ENCODE measurements around the gene ZNF334.

The ZNF334 gene

GRCh38 chr20:46484954-46485353 is 28.4 kb downstream of the ZNF334 start:
- Mint-ChIP-seq H3K36me3 (ENCODE audit: low read depth) (no peaks in the 10 kb centered on the region), H3K27me3 (peaks cover 75% of the 10 kb centered on the region), H3K27ac (no peak overlapping the region), H3K4me3 (no peak overlapping the region), H3K9me3 (no peaks in the 10 kb centered on the region), H3K4me1 (ENCODE audit: low read depth) (peaks cover 3% of the 10 kb centered on the region)
- no peak for DNase-seq

GRCh38 chr20:46483879-46484278 is 29.5 kb downstream of the ZNF334 start:
- Mint-ChIP-seq H3K27ac (no peak overlapping the region), H3K4me1 (ENCODE audit: low read depth) (peaks cover 3% of the 10 kb centered on the region), H3K9me3 (no peaks in the 10 kb centered on the region), H3K4me3 (no peak overlapping the region), H3K27me3 (peaks cover 67% of the 10 kb centered on the region), H3K36me3 (ENCODE audit: low read depth) (no peaks in the 10 kb centered on the region)
- DNase-seq = no peak

GRCh38 chr20:46482864-46483263 is 30.5 kb downstream of the ZNF334 start:
- no peak overlapping the region for H3K27ac Mint-ChIP-seq
- no peak for DNase-seq
- no peak overlapping the region for H3K4me3 Mint-ChIP-seq
- H3K36me3 Mint-ChIP-seq (ENCODE audit: low read depth) = no peaks in the 10 kb centered on the region
- H3K4me1 Mint-ChIP-seq (ENCODE audit: low read depth) = peaks cover 3% of the 10 kb centered on the region
- H3K27me3 Mint-ChIP-seq = peaks cover 68% of the 10 kb centered on the region
- no peaks in the 10 kb centered on the region for H3K9me3 Mint-ChIP-seq

- H3K9me3 Mint-ChIP-seq = no peaks in the 10 kb centered on the region
- DNase-seq = no peak
- H3K4me1 Mint-ChIP-seq (ENCODE audit: low read depth) = no peaks in the 10 kb centered on the region
- H3K27ac Mint-ChIP-seq = no peak overlapping the region
- H3K27me3 Mint-ChIP-seq = peaks cover 62% of the 10 kb centered on the region
- H3K4me3 Mint-ChIP-seq = no peak overlapping the region
- H3K36me3 Mint-ChIP-seq (ENCODE audit: low read depth) = no peaks in the 10 kb centered on the region
Measured at GRCh38 chr20:46477640-46478039, 35.7 kb downstream of the ZNF334 start.

- peaks cover 66% of the 10 kb centered on the region for H3K27me3 Mint-ChIP-seq
- H3K36me3 Mint-ChIP-seq (ENCODE audit: low read depth) = no peaks in the 10 kb centered on the region
- H3K27ac Mint-ChIP-seq = no peak overlapping the region
- H3K9me3 Mint-ChIP-seq = no peaks in the 10 kb centered on the region
- H3K4me3 Mint-ChIP-seq = no peak overlapping the region
- no peak for DNase-seq
- no peaks in the 10 kb centered on the region for H3K4me1 Mint-ChIP-seq (ENCODE audit: low read depth)
Measured at GRCh38 chr20:46477225-46477624, 36.1 kb downstream of the ZNF334 start.

DNA sequence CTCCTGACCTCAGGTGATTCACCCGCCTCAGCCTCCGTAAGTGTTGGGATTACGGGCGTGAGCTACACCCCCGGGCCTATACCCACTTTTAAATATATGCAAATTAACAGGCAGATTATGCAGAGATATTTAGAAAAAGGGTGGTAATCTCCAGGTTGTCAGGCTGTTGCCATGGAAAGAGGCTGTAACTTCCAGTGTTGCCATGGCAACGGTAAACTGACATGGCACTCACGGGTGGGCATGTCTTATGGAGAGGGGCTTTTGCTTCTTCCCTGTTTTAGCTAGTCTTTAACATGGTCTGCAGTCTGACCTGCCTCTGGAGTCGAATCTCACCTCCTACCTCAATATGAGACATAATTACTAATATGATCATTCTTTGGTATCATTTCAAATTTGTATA is 44.9 kb downstream of the ZNF334 start:
- H3K27ac Mint-ChIP-seq = no peak overlapping the region
- H3K36me3 Mint-ChIP-seq (ENCODE audit: low read depth) = no peaks in the 10 kb centered on the region
- DNase-seq = no peak
- peaks cover 35% of the 10 kb centered on the region for H3K27me3 Mint-ChIP-seq
- H3K4me1 Mint-ChIP-seq (ENCODE audit: low read depth) = no peaks in the 10 kb centered on the region
- no peak overlapping the region for H3K4me3 Mint-ChIP-seq
- no peaks in the 10 kb centered on the region for H3K9me3 Mint-ChIP-seq

DNA sequence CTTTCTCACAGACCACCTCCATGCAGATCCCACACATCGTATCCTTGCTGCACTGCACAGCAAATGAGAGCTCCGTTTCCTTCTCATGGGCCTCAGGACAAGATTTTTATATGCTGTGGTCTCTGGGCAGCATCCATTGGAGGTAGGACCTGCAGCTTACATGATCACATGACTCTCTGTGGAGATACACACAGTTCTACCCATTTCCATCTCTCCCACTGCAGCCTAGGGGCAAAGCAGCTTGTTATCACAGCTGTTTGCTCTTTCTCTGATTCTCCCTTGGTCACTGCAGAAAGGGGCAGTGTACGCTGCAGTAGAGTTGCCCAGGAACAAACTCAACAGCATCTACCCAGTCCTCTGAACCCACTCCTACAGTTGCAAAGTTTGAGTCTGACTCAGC is 48.9 kb downstream of the ZNF334 start:
- no peak overlapping the region for H3K27ac Mint-ChIP-seq
- no peak for DNase-seq
- no peaks in the 10 kb centered on the region for H3K9me3 Mint-ChIP-seq
- H3K36me3 Mint-ChIP-seq (ENCODE audit: low read depth) = no peaks in the 10 kb centered on the region
- peaks cover 18% of the 10 kb centered on the region for H3K27me3 Mint-ChIP-seq
- no peak overlapping the region for H3K4me3 Mint-ChIP-seq
- H3K4me1 Mint-ChIP-seq (ENCODE audit: low read depth) = no peaks in the 10 kb centered on the region

DNA sequence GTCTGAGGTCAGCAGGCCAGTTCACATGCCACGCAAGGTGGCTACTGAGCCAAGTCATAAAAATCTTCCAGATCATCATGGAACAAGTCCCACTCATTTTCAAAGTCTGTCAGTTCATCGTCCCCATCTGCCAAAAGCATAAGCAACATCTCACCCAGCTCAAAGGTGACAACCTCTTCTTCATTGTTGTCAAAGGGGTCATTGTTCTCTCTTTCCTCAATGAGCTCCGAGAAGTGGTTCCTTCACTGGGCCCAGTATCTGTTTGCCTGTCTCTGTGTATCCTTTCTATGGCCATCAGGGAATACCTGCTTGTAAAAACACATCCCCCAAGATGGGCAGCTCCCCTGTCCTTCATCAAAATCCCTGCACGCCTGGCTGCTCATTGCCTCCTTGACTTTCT is 49.5 kb downstream of the ZNF334 start:
- Mint-ChIP-seq H3K36me3 (ENCODE audit: low read depth) (no peaks in the 10 kb centered on the region), H3K4me1 (ENCODE audit: low read depth) (peaks cover 3% of the 10 kb centered on the region), H3K9me3 (no peaks in the 10 kb centered on the region), H3K27me3 (peaks cover 24% of the 10 kb centered on the region), H3K27ac (no peak overlapping the region), H3K4me3 (no peak overlapping the region)
- no peak for DNase-seq

GRCh38 chr20:46461808-46462207 is 51.6 kb downstream of the ZNF334 start:
- no peak for DNase-seq
- H3K4me3 Mint-ChIP-seq = no peak overlapping the region
- peaks cover 43% of the 10 kb centered on the region for H3K27me3 Mint-ChIP-seq
- H3K9me3 Mint-ChIP-seq = peaks cover 6% of the 10 kb centered on the region
- H3K36me3 Mint-ChIP-seq (ENCODE audit: low read depth) = peaks cover 2% of the 10 kb centered on the region
- H3K27ac Mint-ChIP-seq = no peak overlapping the region
- peaks cover 3% of the 10 kb centered on the region for H3K4me1 Mint-ChIP-seq (ENCODE audit: low read depth)

- DNase-seq = peak; percentile 37
- Mint-ChIP-seq H3K36me3 (ENCODE audit: low read depth) (peaks cover 5% of the 10 kb centered on the region), H3K27me3 (peaks cover 58% of the 10 kb centered on the region), H3K9me3 (peaks cover 20% of the 10 kb centered on the region), H3K4me3 (peak overlapping the region; percentile 12), H3K4me1 (ENCODE audit: low read depth) (peaks cover 3% of the 10 kb centered on the region), H3K27ac (no peak overlapping the region)
Measured at GRCh38 chr20:46458866-46459750, 54.3 kb downstream of the ZNF334 start.

DNA sequence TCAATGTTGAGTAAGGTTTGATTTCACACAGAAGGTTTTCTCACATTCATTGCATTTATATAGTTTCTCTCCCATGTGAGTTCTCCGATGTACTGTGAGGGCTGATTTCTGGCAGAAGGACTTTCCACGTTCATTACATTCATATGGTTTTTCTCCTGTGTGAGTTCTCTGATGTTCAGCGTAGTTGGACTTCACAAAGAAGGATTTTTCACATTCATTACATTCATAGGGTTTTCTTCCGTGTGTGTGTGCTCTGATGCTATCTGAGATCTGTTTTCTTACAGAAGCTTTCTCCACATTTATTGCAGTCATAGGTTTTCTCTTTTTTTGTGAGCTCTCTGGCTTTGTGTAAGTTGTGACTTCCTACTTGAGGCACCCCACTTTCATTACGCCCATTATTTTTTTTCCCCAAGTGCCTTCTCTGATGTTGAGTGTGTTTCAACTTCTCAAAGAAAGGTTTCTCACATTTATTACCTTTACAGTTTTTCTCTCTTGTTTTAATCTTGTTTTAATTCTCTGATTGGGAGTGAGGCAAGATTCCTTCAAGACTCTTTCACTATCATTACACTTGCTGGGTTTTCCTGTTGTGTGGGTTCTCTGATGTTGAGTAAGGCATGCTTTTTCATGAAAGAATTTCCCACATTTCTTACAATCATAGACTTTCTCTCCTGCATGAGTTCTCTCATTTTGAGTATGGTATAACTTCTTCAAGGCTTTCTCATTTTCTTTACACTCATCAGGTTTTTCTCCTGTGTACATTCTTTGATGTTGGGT is 56.9 kb downstream of the ZNF334 start:
- H3K4me3 Mint-ChIP-seq = no peak overlapping the region
- H3K27me3 Mint-ChIP-seq = peaks cover 71% of the 10 kb centered on the region
- no peak for DNase-seq
- peaks cover 5% of the 10 kb centered on the region for H3K36me3 Mint-ChIP-seq (ENCODE audit: low read depth)
- H3K27ac Mint-ChIP-seq = no peak overlapping the region
- H3K9me3 Mint-ChIP-seq = peaks cover 20% of the 10 kb centered on the region
- H3K4me1 Mint-ChIP-seq (ENCODE audit: low read depth) = peaks cover 3% of the 10 kb centered on the region

DNA sequence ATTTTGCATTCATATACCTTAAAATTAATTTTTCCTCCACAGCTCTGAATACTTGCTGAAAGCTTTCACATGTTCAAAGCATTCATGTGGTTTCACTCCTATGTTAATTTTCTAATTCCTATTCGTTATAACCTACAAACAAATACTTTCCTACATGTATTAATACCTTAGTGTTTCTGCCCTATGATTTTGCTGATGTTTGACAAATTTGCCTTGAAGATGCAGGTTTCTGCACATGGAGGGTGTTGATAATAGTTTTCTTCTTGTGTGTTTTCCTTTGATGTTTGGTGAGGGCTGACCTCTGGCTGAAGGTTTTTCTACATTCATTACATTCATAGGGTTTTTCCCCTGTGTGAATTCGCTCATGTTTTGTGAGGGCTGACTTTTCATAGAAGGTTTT is 57.6 kb downstream of the ZNF334 start:
- peaks cover 76% of the 10 kb centered on the region for H3K27me3 Mint-ChIP-seq
- no peak overlapping the region for H3K4me3 Mint-ChIP-seq
- DNase-seq = no peak
- H3K4me1 Mint-ChIP-seq (ENCODE audit: low read depth) = peaks cover 3% of the 10 kb centered on the region
- peaks cover 20% of the 10 kb centered on the region for H3K9me3 Mint-ChIP-seq
- peaks cover 5% of the 10 kb centered on the region for H3K36me3 Mint-ChIP-seq (ENCODE audit: low read depth)
- no peak overlapping the region for H3K27ac Mint-ChIP-seq

Data from activated T-cell treated with anti-CD3 and anti-CD28 coated beads, Interleukin-2, amount 50 U/mL, for 24 hours (primary cell).